Kidney epithelial cell (primary cell): Measurements from ENCODE around the gene WDR27. TPM values are rescaled to one million over a fixed set of nuclear protein-coding genes. Genes with fewer than 3 reads are reported as not detected.

Source experiments
- DNase-seq: peaks from one replicate; pipeline ENCODE4 v3.0.0-alpha.2; 2010; ENCODE audit warnings: low read depth
- H3K27me3 ChIP-seq: 2 replicates; pipeline ENCODE4 v1.6.0; 2011; ENCODE audit warnings: low read length; ENCODE audit not compliant: control insufficient read depth, insufficient read depth
- H3K36me3 ChIP-seq: 2 replicates; pipeline ENCODE4 v1.5.1; 2011; ENCODE audit warnings: low read length; ENCODE audit not compliant: control insufficient read depth, insufficient read depth
- H3K4me3 ChIP-seq: 2 replicates; pipeline ENCODE4 v1.5.1; 2011; ENCODE audit warnings: low read depth, mild to moderate bottlenecking, control low read depth, low read length
- total RNA-seq: library from RNA; depleted of rRNA; stranded (reverse); fragments of >200 nt; gene quantifications from 2 replicates; pipeline ENCODE4 v1.2.3, GENCODE V29; 2015
- TF ChIP-seq, protein P1 (sequence below): IDR thresholded peaks from 2 replicates; pipeline ENCODE4 v1.5.1; 2011; ENCODE audit warnings: mild to moderate bottlenecking, moderate library complexity, low read length, control low read depth, inconsistent platforms; ENCODE audit not compliant: insufficient read depth, poor library complexity, severe bottlenecking

Gene WDR27
- total RNA-seq, 1 donor from 2014 or later = 27.0 TPM

DNA sequence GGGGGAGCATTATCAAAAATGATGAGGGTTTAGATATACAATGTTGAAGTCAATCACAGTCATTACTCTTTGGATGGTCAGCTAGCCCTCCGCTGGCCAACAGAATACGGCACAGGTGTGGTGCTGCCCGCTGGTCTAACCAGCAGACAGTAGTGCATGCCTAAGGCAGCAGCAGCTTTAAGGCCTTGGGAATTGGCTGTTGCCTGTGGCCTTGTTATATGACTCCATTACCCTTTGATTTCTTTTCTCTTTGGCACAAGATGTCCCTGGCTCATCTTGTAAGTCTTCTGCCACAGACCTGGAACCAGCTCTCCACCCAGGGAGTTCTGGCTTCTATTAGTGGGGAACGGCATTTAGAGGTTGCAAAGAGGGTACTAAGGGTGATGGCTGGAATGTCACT is 110.2 kb downstream of the WDR27 start:
- Histone ChIP-seq H3K27me3 (no peaks in the 10 kb centered on the region), H3K36me3 (no peaks in the 10 kb centered on the region), H3K4me3 (no peak overlapping the region)
- TF ChIP-seq, protein P1, sequence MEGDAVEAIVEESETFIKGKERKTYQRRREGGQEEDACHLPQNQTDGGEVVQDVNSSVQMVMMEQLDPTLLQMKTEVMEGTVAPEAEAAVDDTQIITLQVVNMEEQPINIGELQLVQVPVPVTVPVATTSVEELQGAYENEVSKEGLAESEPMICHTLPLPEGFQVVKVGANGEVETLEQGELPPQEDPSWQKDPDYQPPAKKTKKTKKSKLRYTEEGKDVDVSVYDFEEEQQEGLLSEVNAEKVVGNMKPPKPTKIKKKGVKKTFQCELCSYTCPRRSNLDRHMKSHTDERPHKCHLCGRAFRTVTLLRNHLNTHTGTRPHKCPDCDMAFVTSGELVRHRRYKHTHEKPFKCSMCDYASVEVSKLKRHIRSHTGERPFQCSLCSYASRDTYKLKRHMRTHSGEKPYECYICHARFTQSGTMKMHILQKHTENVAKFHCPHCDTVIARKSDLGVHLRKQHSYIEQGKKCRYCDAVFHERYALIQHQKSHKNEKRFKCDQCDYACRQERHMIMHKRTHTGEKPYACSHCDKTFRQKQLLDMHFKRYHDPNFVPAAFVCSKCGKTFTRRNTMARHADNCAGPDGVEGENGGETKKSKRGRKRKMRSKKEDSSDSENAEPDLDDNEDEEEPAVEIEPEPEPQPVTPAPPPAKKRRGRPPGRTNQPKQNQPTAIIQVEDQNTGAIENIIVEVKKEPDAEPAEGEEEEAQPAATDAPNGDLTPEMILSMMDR = no peak
- DNase-seq = no peak

DNA sequence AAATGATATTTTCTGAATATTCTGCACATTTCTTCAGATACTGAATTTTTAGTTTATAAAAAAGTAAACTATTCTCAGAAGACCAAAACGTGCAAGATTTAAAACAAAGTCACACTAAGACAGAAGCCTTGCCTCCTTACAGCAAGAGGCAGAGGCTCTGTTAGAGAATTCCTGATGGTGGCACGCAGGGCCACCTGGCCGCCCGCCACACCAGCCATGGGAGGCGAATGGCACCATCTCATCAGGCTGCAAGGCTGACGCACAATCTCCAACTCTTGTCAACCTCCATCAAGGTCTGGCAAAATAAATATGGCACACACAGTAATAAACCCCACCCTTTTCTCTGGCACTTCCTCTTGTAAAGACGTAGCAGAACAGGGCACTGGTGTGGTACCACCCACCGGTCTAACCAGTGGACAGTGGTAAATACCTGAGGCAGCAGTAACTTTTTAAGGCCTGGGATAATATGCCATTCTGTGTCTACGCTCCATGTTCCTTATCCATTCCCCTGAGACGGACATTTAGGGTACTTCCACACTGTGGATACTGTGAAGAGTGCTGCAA is 111.4 kb downstream of the WDR27 start:
- H3K36me3 ChIP-seq = no peaks in the 10 kb centered on the region
- no peak overlapping the region for H3K4me3 ChIP-seq
- TF ChIP-seq, protein P1 = no peak
- no peaks in the 10 kb centered on the region for H3K27me3 ChIP-seq
- DNase-seq = no peak

DNA sequence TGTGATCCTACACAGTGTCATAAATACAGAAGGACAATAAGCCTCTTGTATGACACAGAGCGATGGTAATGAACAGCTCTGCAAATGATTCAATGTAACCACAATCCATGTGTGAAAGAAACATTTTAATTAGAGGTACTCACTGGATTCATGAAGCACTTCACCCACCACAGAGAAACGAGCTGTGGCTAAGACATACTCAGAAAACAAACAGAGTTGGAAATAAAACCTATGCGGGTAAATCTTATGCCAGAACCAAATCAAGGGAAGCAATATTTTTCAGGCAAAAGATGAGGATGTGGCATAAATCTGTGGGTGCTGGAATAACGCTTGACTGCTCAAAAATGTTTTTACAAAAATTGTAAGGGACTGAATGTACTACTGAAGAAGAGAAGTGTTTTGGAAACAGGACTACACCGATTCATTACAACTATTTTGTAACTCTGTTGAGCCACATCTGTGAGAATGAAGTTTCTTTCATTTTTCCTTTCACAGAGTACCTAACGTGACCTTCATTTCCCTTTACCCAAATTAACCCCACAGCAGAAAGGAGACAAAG is 112.1 kb downstream of the WDR27 start:
- peak; percentile 70 for DNase-seq
- H3K36me3 ChIP-seq = no peaks in the 10 kb centered on the region
- TF ChIP-seq, protein P1 = no peak
- no peak overlapping the region for H3K4me3 ChIP-seq
- no peaks in the 10 kb centered on the region for H3K27me3 ChIP-seq

DNA sequence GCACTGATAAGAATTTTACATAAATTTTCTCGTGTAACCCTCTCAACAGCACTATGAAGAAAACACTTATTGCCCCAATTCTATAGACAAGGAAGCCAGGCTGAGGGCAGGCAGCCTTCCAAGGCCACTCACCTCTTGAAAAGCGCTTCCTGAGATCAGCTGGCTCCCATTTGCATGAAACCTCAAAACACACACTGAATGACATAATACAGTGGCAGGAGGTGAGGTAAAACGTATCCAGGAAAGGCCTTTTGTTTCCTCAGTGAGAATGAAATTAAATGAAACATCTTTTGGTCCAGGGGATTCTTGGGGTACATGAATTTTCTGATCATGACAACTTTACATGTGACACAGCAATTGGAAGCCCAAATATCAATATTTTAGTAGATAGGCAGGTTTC is 112.5 kb downstream of the WDR27 start:
- Histone ChIP-seq H3K4me3 (no peak overlapping the region), H3K36me3 (no peaks in the 10 kb centered on the region), H3K27me3 (no peaks in the 10 kb centered on the region)
- TF ChIP-seq, protein P1 = no peak
- peak; percentile 35 for DNase-seq

DNA sequence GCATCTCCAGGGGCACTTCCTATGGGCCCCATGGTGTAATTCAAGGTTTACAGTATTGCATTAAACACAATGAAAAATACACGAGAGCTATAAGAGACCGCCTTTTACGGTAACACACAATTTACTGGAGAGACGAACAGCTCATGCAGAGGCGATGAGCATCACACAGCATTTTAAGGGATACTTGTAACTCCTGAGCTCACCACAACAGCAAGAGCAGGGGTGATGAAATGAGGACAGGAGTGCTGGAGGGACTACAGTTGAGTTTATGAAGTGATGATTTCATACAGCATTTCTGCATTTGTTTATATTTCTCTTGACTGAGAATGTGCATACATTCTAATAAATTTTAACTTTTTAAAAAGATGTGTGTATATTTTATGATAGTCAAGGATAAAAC is 113.9 kb downstream of the WDR27 start:
- H3K36me3 ChIP-seq = no peaks in the 10 kb centered on the region
- H3K27me3 ChIP-seq = no peaks in the 10 kb centered on the region
- H3K4me3 ChIP-seq = no peak overlapping the region
- DNase-seq = no peak
- TF ChIP-seq, protein P1 = no peak
